ENCODE data around the gene ZNF205. TPM values are rescaled to one million over a fixed set of nuclear protein-coding genes. Genes with fewer than 3 reads are reported as not detected.

Gene ZNF205
- total and polyA plus RNA-seq, 9 of the 15 experiments (the other 6 are each of a cell fraction or from before 2014, with no cell fraction given), result 2.4 to 11.8 (median 5.1) TPM; not detected in 2

- Histone ChIP-seq H3K4me3 (peak overlapping the region; percentile 53), H2AFZ (ENCODE audit: low read depth, low read length) (peak overlapping the region; percentile 76), H4K20me1 (replicated peaks; ENCODE audit: control insufficient read depth, insufficient read depth, low read length) (peaks cover 4% of the 10 kb centered on the region; the same call in 1 of the 2 replicates), H3K79me2 (ENCODE audit: control insufficient read depth, insufficient read depth, low read length) (no peaks in the 10 kb centered on the region), H3K9me3 (replicated peaks; ENCODE audit: control insufficient read depth, insufficient read depth, low read depth, low read length) (no peaks in the 10 kb centered on the region), H3K36me3 (ENCODE audit: control insufficient read depth, insufficient read depth, low read length) (no peaks in the 10 kb centered on the region), H3K4me2 (ENCODE audit: insufficient read depth, low read length) (peak overlapping the region; percentile 99), H3K9ac (ENCODE audit: insufficient read depth in 1 of 2, low read depth in 2 of 2, low read length in 2 of 2) (peak overlapping the region; percentile 78 to 92), H3K9me1 (ENCODE audit: control insufficient read depth, insufficient read depth, low read length) (no peaks in the 10 kb centered on the region), H3K4me1 (replicated peaks in 1 of 2; ENCODE audit: control insufficient read depth in 2 of 2, insufficient read depth in 2 of 2, low read length in 2 of 2) (peaks cover 0 to 48% of the 10 kb centered on the region in 2 experiments; a peak in 2 of 5 replicates), H3K27ac (ENCODE audit: extremely low read depth, low read depth, low read length) (peak overlapping the region; percentile 86), H3K27me3 (ENCODE audit: control insufficient read depth in 2 of 2, insufficient read depth in 2 of 2, low read length in 2 of 2) (no peaks in the 10 kb centered on the region)
- DNase-seq (ENCODE audit: extremely low read depth in 1 of 4, low spot score in 3 of 4), result peak; percentile 80 to 88 (median 82)
- POLR2A ChIA-PET, result interaction anchor here (0.6 to 2.6 kb wide), 16 partner anchors 9 to 724 kb away, joined by 3 to 32 read pairs (median 4); partner anchors contain the start of genes HCFC1R1, THOC6 and ZNF213
- in situ Hi-C loops (cut with MboI) (no loop called here), intact Hi-C loops (cut with micrococcal nuclease) (loop anchor here (2.0 to 10.0 kb wide), 2 partner anchors 15 to 115 kb away; partner anchors contain the start of gene ZNF213)
- ATAC-seq, result peak; percentile 76
- TSS peak; percentile 50 for BruUV-seq (replicated peaks)
- peak; percentile 70 for FAIRE-seq
- 2% methylated on average over 38 of the region's 41 CpGs for WGBS (ENCODE audit: insufficient coverage, low coverage, missing lambda C conversion rate)
- CTCF ChIA-PET (ENCODE audit: low intra/inter-chr PET ratio), result interaction anchor here (0.6 to 1.0 kb wide), 2 partner anchors 20 to 90 kb away, joined by 4 to 9 read pairs; no protein-coding TSS in a partner anchor
- TF ChIP-seq E2F5 (CRISPR knock-in tag; IDR thresholded peaks at IDR 0.05) (peak; percentile 83; the same call in 1 of the 2 replicates), RBBP5 (IDR thresholded peaks at IDR 0.05; ENCODE audit: borderline replicate concordance, insufficient read depth, low read length, poor library complexity, severe bottlenecking) (peak; percentile 9), TAF7 (tag; IDR thresholded peaks at IDR 0.05) (no peak), CBX2 (IDR thresholded peaks at IDR 0.05; ENCODE audit: insufficient read depth, low read length, poor library complexity, severe bottlenecking) (no peak), LEF1 (IDR thresholded peaks at IDR 0.05) (peak; percentile 36; the same call in 1 of the 2 replicates), MLLT1 (IDR thresholded peaks at IDR 0.05) (no peak; a peak in 2 of 4 replicates), E2F8 (IDR thresholded peaks at IDR 0.05; ENCODE audit: low read depth, partially characterized antibody) (no peak), ZNF224 (CRISPR knock-in tag; IDR thresholded peaks at IDR 0.05) (0 out of 2 replicates have a peak, but pooled peaks have one; percentile 12), SIX5 (IDR thresholded peaks at IDR 0.05; ENCODE audit: borderline replicate concordance in 1 of 2, insufficient read depth in 1 of 2, low read depth in 1 of 2, low read length in 2 of 2) (no peak), CEBPZ (IDR thresholded peaks at IDR 0.05; ENCODE audit: borderline replicate concordance, low read depth, low read length) (no peak)
Measured at GRCh38 chr16:3149630-3150345, 37.4 kb downstream of the ZNF205 start.
